NB4 (cell line): Measurements from ENCODE around the gene DLX3.

Experiments
- CTCF ChIP-seq: IDR thresholded peaks from one replicate; pipeline ENCODE4 v1.5.1; 2012; ENCODE audit warnings: low read depth, low read length
- POLR2A ChIP-seq: IDR thresholded peaks from 2 replicates; pipeline ENCODE4 v1.6.1; 2011; ENCODE audit warnings: mild to moderate bottlenecking; ENCODE audit not compliant: insufficient read length; ENCODE audit errors: extremely low read depth

- TF ChIP-seq CTCF = no peak
- TF ChIP-seq POLR2A = no peak
Measured at GRCh38 chr17:49994085-49995054, 654 bp downstream of the DLX3 start.
